Small intestine (tissue), 7 donors: ENCODE measurements around the gene PCDHA2. TPM values are rescaled to one million over a fixed set of nuclear protein-coding genes. Genes with fewer than 3 reads are reported as not detected.
"Not testable (repeated sequence)": the region's sequence is repeated elsewhere in the genome, so short reads cannot be mapped to it uniquely, and the experiment has no call there.

Source experiments
- DNase-seq, 2 donors: peaks; one replicate each; pipeline versions ENCODE4 v3.0.0 to v3.0.0-alpha.2; 2013
- FAIRE-seq: peaks from 2 replicates; lab custom pipeline; 2012; peaks lifted over from hg19 to GRCh38; lab: Jason Lieb, UNC
- H3K27ac ChIP-seq, 3 donors: one replicate each; pipeline ENCODE4 v1.5.1; 2013; ENCODE audit warnings: low read length in 2 of 3, mild to moderate bottlenecking in 2 of 3, control low read depth in 1 of 3, inconsistent platforms in 1 of 3, low read depth in 1 of 3, moderate library complexity in 1 of 3
- H3K27me3 ChIP-seq, 3 donors: one replicate each; pipeline ENCODE4 v1.6.1; 2013; ENCODE audit warnings: low read length in 3 of 3, inconsistent platforms in 1 of 3; ENCODE audit not compliant: control insufficient read depth in 3 of 3, insufficient read depth in 3 of 3
- H3K36me3 ChIP-seq, 3 donors: one replicate each; pipeline ENCODE4 v1.6.1; 2013; ENCODE audit warnings: low read length in 3 of 3, inconsistent platforms in 1 of 3, low read depth in 1 of 3, mild to moderate bottlenecking in 1 of 3, moderate library complexity in 1 of 3; ENCODE audit not compliant: control insufficient read depth in 3 of 3, insufficient read depth in 2 of 3
- H3K4me1 ChIP-seq, 3 donors: one replicate each; pipeline ENCODE4 v1.6.1; 2013; ENCODE audit warnings: low read length in 2 of 3, inconsistent platforms in 1 of 3, low read depth in 1 of 3, mild to moderate bottlenecking in 1 of 3, moderate library complexity in 1 of 3; ENCODE audit not compliant: control insufficient read depth in 3 of 3, insufficient read depth in 2 of 3
- H3K4me3 ChIP-seq, 3 donors: one replicate each; pipeline ENCODE4 v1.5.1; 2013; ENCODE audit warnings: low read length in 3 of 3, control low read depth in 1 of 3, inconsistent platforms in 1 of 3, low read depth in 1 of 3, mild to moderate bottlenecking in 1 of 3, moderate library complexity in 1 of 3
- H3K9me3 ChIP-seq, 2 donors: one replicate each; pipeline ENCODE4 v1.6.1; 2013; ENCODE audit warnings: low read depth in 1 of 2, low read length in 1 of 2; ENCODE audit not compliant: control insufficient read depth in 2 of 2, insufficient read depth in 1 of 2
- WGBS, 3 donors: extraction: QIAGEN DNeasy Blood & Tissue Kit; methylation state at CpG; one replicate each; pipeline ENCODE4 v1.1.7; 2013; 5-methylcytosine and 5-hydroxymethylcytosine counted together
- polyA plus RNA-seq, 4 donors: library from polyadenylated mRNA; stranded (reverse) in 3 of 4; unstranded in 1 of 4; fragments of 200-250 nt in 3 of 4; fragments of 120-200 nt in 1 of 4; gene quantifications; one replicate each; pipeline versions ENCODE4 v1.2.1 to v1.2.3, GENCODE V29; 2013
- donor health status: healthy with polysubstance abuse.
- donor health status: control.
- donor health status: control.
- donor health status: Bipolar disorder and iron deficiency.
- donor health status: healthy.

Gene PCDHA2
- polyA plus RNA-seq, 4 donors: 0.06 to 0.07 TPM; not detected in 2

- not testable (repeated sequence) for H3K27me3 ChIP-seq, H3K36me3 ChIP-seq, H3K27ac ChIP-seq, H3K4me3 ChIP-seq, FAIRE-seq, H3K4me1 ChIP-seq, DNase-seq
- H3K9me3 ChIP-seq: peaks cover 5 to 48% of the 10 kb centered on the region in 2 donors
- WGBS, 3 donors: 51 to 72% (median 67%) methylated on average over 64 to 70 of the region's 70 CpGs
Measured at GRCh38 chr5:140787849-140788504, 6.7 kb upstream of the PCDHA2 start.

- H3K4me1 ChIP-seq: no peaks in the 10 kb centered on the region
- peaks cover 0 to 15% (median 0%) of the 10 kb centered on the region in 3 donors for H3K27me3 ChIP-seq
- no peak overlapping the region for H3K4me3 ChIP-seq
- peaks cover 6 to 46% of the 10 kb centered on the region in 2 donors for H3K9me3 ChIP-seq
- H3K27ac ChIP-seq: no peak overlapping the region
- no peak for FAIRE-seq
- no peak for DNase-seq
- 33 to 46% (median 45%) methylated on average over 2 of the region's 2 CpGs for WGBS, 3 donors
- no peaks in the 10 kb centered on the region for H3K36me3 ChIP-seq
Measured at GRCh38 chr5:140791089-140791488, 3.6 kb upstream of the PCDHA2 start.

- H3K9me3 ChIP-seq: peaks cover 9 to 32% of the 10 kb centered on the region in 2 donors
- peaks cover 0 to 7% (median 0%) of the 10 kb centered on the region in 3 donors for H3K27me3 ChIP-seq
- H3K4me1 ChIP-seq: no peaks in the 10 kb centered on the region
- no peak overlapping the region for H3K27ac ChIP-seq
- FAIRE-seq (no peak), DNase-seq (no peak)
- 26 to 42% (median 36%) methylated on average over 15 of the region's 15 CpGs for WGBS, 3 donors
- no peak overlapping the region for H3K4me3 ChIP-seq
- no peaks in the 10 kb centered on the region for H3K36me3 ChIP-seq
Measured at GRCh38 chr5:140795259-140795641, 598 bp downstream of the PCDHA2 start.

- not testable (repeated sequence) for FAIRE-seq, H3K4me1 ChIP-seq, H3K27ac ChIP-seq, H3K36me3 ChIP-seq, H3K4me3 ChIP-seq, DNase-seq, H3K27me3 ChIP-seq
- WGBS, 3 donors: 62 to 80% (median 78%) methylated on average over 69 to 72 of the region's 72 CpGs
- peaks cover 9 to 31% of the 10 kb centered on the region in 2 donors for H3K9me3 ChIP-seq
Measured at GRCh38 chr5:140796072-140796717, 1.5 kb downstream of the PCDHA2 start.

- Histone ChIP-seq H3K4me1 (no peaks in the 10 kb centered on the region), H3K27ac (no peak overlapping the region), H3K36me3 (no peaks in the 10 kb centered on the region), H3K4me3 (no peak overlapping the region), H3K9me3 (peaks cover 10 to 34% of the 10 kb centered on the region in 2 donors), H3K27me3 (peaks cover 0 to 13% (median 0%) of the 10 kb centered on the region in 3 donors)
- 61 to 81% (median 76%) methylated on average over 39 of the region's 39 CpGs for WGBS, 3 donors
- FAIRE-seq (no peak), DNase-seq (no peak)
Measured at GRCh38 chr5:140796718-140797095, 2.1 kb downstream of the PCDHA2 start.

DNA sequence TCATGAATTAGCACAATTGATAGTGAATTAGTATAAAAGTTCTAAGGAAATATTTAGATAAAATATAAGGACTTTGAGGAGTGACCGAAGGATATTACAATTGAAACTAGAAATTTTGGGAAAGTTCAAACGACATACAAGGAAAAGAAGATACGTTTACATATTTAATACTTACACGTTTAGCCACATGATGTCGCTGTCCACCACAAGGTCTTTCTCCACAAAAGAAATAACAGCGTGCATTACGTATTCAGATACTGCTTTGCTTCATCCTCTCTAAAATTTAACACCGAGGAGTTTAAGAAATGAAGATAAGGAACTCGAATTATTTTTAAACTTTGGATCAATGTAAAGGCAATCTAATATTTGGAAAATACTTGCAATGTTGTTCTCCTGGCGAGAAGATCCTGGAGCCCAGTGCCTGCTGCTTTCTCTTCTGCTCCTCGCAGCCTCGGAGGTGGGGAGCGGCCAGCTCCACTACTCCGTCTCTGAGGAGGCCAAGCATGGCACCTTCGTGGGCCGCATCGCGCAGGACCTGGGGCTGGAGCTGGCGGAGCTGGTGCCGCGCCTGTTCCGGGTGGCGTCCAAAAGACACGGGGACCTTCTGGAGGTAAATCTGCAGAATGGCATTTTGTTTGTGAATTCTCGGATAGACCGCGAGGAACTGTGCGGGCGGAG lies 6.3 kb downstream of the PCDHA2 start, which contains the start of gene PCDHA3:
PCDHA3 (plus strand) TSS at position 242 of the 678 bp plus-strand sequence.
- FAIRE-seq (no peak), DNase-seq (no peak)
- WGBS, 3 donors: 23 to 40% (median 38%) methylated on average over 29 of the region's 29 CpGs
- Histone ChIP-seq H3K36me3 (no peaks in the 10 kb centered on the region), H3K27me3 (peaks cover 0 to 8% (median 0%) of the 10 kb centered on the region in 3 donors), H3K9me3 (peaks cover 14 to 34% of the 10 kb centered on the region in 2 donors), H3K4me1 (no peaks in the 10 kb centered on the region), H3K27ac (no peak within 1 kb of the TSS), H3K4me3 (no peak within 1 kb of the TSS)

DNA sequence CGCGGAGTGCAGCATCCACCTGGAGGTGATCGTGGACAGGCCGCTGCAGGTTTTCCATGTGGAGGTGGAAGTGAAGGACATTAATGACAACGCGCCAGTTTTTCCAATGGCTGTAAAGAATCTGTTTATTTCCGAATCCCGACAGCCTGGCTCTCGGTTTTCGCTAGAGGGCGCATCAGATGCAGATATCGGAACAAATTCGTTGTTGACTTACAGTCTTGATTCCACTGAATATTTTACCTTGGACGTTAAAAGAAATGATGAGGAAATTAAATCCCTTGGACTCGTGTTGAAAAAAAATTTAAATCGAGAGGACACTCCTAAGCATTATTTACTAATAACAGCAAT lies 6.8 kb downstream of the PCDHA2 start:
- no peak for DNase-seq
- no peaks in the 10 kb centered on the region for H3K4me1 ChIP-seq
- WGBS, 3 donors: 18 to 41% (median 32%) methylated on average over 16 of the region's 16 CpGs
- peaks cover 12 to 29% of the 10 kb centered on the region in 2 donors for H3K9me3 ChIP-seq
- H3K36me3 ChIP-seq: no peaks in the 10 kb centered on the region
- no peak for FAIRE-seq
- H3K27ac ChIP-seq: no peak overlapping the region
- no peak overlapping the region for H3K4me3 ChIP-seq
- H3K27me3 ChIP-seq: peaks cover 0 to 8% (median 0%) of the 10 kb centered on the region in 3 donors

DNA sequence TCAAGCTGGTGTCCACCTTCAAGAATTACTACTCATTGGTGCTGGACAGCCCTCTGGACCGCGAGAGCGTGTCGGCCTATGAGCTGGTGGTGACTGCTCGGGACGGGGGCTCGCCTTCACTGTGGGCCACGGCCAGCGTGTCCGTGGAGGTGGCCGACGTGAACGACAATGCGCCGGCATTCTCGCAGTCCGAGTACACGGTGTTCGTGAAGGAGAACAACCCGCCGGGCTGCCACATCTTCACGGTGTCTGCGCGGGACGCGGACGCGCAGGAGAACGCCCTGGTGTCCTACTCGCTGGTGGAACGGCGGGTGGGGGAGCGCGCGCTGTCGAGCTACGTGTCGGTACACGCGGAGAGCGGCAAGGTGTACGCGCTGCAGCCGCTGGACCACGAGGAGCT lies 7.7 kb downstream of the PCDHA2 start:
- FAIRE-seq, H3K36me3 ChIP-seq, H3K4me3 ChIP-seq, H3K27ac ChIP-seq, H3K4me1 ChIP-seq, DNase-seq: not testable (repeated sequence)
- H3K9me3 ChIP-seq: peaks cover 6 to 27% of the 10 kb centered on the region in 2 donors
- WGBS, 3 donors: 55 to 77% (median 69%) methylated on average over 45 of the region's 45 CpGs
- peaks cover 0 to 11% (median 0%) of the 10 kb centered on the region in 3 donors for H3K27me3 ChIP-seq
